Cardiac muscle cell (in vitro differentiated cells and primary cell): ENCODE measurements around the gene CPEB4. TPM values are rescaled to one million over a fixed set of nuclear protein-coding genes. Genes with fewer than 3 reads are reported as not detected.

ENCODE experiments used
- DNase-seq, 2 donors: peaks; one replicate each; pipeline versions ENCODE4 v3.0.0 to v3.0.0-alpha.2; 2010 to 2017; ENCODE audit warnings: low read depth in 1 of 2, low spot score in 1 of 2
- H3K27ac ChIP-seq: fragments of 200-600 bp; sonication (generic); 2 replicates; pipeline ENCODE4 v1.5.1; 2016
- H3K27me3 ChIP-seq: fragments of 200-600 bp; sonication (generic); 2 replicates; pipeline ENCODE4 v1.6.0; 2016; ENCODE audit warnings: control low read depth
- H3K36me3 ChIP-seq: fragments of 200-600 bp; sonication (generic); 2 replicates; pipeline ENCODE4 v1.5.1; 2016; ENCODE audit warnings: control low read depth
- H3K4me1 ChIP-seq: fragments of 200-600 bp; sonication (generic); 2 replicates; pipeline ENCODE4 v1.8.1; 2017; ENCODE audit warnings: low read depth, mild to moderate bottlenecking, mixed run types
- H3K4me3 ChIP-seq: fragments of 200-600 bp; sonication (generic); 2 replicates; pipeline ENCODE4 v1.5.1; 2016; ENCODE audit warnings: mild to moderate bottlenecking
- H3K9me3 ChIP-seq: fragments of 200-600 bp; sonication (generic); 2 replicates; pipeline ENCODE4 v1.5.1; 2017; ENCODE audit warnings: low read depth, mild to moderate bottlenecking, control low read depth
- polyA plus RNA-seq: library from polyadenylated mRNA; unstranded; fragments of >200 nt; fragmentation: Nextera tagmentation; extraction: Ambion mirVana; gene quantifications from 2 replicates; pipeline ENCODE4 v1.2.1, GENCODE V29; 2016
- total RNA-seq: library from RNA; depleted of rRNA; stranded (reverse); fragments of >200 nt; gene quantifications from 2 replicates; pipeline ENCODE4 v1.2.3, GENCODE V29; 2016
- TF ChIP-seq, protein P1 (sequence below): IDR thresholded peaks from 2 replicates; pipeline ENCODE4 v1.5.1; 2012; ENCODE audit warnings: low read depth, mild to moderate bottlenecking, low read length

CPEB4 gene
- 52.9 and 65.2 TPM in 2 replicates for total RNA-seq
- 23.8 and 33.6 TPM in 2 replicates for polyA plus RNA-seq

GRCh38 chr5:173887610-173888472 lies at the start of gene CPEB4:
CPEB4 (plus strand) TSS chr5:173888349; CDS start chr5:173889734, 1,385 bp downstream.
- TF ChIP-seq, protein P1, sequence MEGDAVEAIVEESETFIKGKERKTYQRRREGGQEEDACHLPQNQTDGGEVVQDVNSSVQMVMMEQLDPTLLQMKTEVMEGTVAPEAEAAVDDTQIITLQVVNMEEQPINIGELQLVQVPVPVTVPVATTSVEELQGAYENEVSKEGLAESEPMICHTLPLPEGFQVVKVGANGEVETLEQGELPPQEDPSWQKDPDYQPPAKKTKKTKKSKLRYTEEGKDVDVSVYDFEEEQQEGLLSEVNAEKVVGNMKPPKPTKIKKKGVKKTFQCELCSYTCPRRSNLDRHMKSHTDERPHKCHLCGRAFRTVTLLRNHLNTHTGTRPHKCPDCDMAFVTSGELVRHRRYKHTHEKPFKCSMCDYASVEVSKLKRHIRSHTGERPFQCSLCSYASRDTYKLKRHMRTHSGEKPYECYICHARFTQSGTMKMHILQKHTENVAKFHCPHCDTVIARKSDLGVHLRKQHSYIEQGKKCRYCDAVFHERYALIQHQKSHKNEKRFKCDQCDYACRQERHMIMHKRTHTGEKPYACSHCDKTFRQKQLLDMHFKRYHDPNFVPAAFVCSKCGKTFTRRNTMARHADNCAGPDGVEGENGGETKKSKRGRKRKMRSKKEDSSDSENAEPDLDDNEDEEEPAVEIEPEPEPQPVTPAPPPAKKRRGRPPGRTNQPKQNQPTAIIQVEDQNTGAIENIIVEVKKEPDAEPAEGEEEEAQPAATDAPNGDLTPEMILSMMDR, result no peak
- H3K27ac ChIP-seq, result peak within 1 kb of the TSS; percentile 97
- H3K9me3 ChIP-seq, result no peaks in the 10 kb centered on the region
- H3K4me3 ChIP-seq, result peak within 1 kb of the TSS; percentile 87
- peak; percentile 100 for DNase-seq
- H3K27me3 ChIP-seq, result no peaks in the 10 kb centered on the region
- H3K36me3 ChIP-seq, result no peaks in the 10 kb centered on the region
- peaks cover 20% of the 10 kb centered on the region for H3K4me1 ChIP-seq

DNA sequence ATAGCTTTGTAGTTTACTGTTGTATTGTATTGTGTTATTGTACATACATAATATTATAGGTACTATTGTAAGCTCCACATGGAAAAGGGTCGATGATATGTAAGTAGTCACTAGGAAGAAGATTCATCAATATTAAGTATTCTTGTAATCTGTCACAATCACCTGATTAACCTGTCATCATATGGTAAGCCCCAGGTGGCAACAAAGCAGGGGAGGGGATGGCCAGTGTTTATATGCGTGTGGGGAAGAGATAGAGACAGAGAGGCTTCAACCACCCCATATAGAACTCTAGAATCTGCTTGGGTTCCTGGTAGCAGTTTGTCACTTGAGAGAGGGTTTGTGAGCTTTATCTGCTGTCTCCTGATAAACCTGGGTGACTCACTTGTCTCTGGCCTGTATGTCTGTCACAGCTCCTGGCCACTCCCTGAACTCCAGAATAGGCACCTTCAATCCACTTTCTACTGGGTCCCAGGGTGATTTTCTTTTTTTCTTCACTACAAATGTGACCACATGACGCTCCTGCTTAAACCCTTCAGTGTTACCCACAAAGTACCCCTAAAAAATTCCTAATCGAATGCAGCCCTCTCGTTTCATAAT lies 48.9 kb upstream of the CPEB4 start:
- H3K27me3 ChIP-seq, result no peaks in the 10 kb centered on the region
- H3K36me3 ChIP-seq, result no peaks in the 10 kb centered on the region
- peaks cover 9% of the 10 kb centered on the region for H3K4me1 ChIP-seq
- no peak overlapping the region for H3K4me3 ChIP-seq
- no peaks in the 10 kb centered on the region for H3K9me3 ChIP-seq
- no peak for DNase-seq
- peak overlapping the region; percentile 51 for H3K27ac ChIP-seq
- TF ChIP-seq, protein P1, result no peak

- peaks cover 7% of the 10 kb centered on the region for H3K4me1 ChIP-seq
- H3K27me3 ChIP-seq, result no peaks in the 10 kb centered on the region
- H3K36me3 ChIP-seq, result no peaks in the 10 kb centered on the region
- no peak for DNase-seq
- TF ChIP-seq, protein P1, result no peak
- no peak overlapping the region for H3K27ac ChIP-seq
- H3K9me3 ChIP-seq, result no peaks in the 10 kb centered on the region
- H3K4me3 ChIP-seq, result no peak overlapping the region
These were observed 47.8 kb upstream of the CPEB4 start for GRCh38 chr5:173840111-173840983.

- DNase-seq, result no peak
- H3K27me3 ChIP-seq, result no peaks in the 10 kb centered on the region
- no peak overlapping the region for H3K4me3 ChIP-seq
- peaks cover 7% of the 10 kb centered on the region for H3K4me1 ChIP-seq
- H3K9me3 ChIP-seq, result no peaks in the 10 kb centered on the region
- TF ChIP-seq, protein P1, result no peak
- no peaks in the 10 kb centered on the region for H3K36me3 ChIP-seq
- H3K27ac ChIP-seq, result no peak overlapping the region
These were observed 46.4 kb upstream of the CPEB4 start for GRCh38 chr5:173841710-173842109.

DNA sequence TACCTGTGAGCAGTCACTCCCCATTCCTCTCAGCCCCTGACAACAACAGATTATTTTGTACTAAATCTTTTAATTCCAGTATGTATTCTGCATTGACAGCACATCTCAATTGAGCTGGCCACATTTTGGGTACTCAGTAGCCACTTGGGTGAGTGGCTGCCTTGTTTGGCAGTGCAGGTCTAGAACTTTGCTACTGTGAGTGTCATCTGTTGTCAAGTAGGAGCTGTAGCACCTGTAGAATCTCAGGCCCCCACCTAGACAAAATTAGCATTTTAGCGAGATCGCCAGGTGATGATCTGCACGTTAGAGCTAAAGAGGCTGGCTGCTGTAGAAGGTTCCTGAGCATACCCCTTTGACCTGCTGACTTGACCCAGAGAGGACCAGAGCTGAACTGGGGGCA lies 44.4 kb upstream of the CPEB4 start:
- no peak for DNase-seq
- TF ChIP-seq, protein P1, result no peak
- H3K9me3 ChIP-seq, result no peaks in the 10 kb centered on the region
- H3K4me3 ChIP-seq, result no peak overlapping the region
- H3K27me3 ChIP-seq, result no peaks in the 10 kb centered on the region
- peaks cover 7% of the 10 kb centered on the region for H3K4me1 ChIP-seq
- H3K36me3 ChIP-seq, result no peaks in the 10 kb centered on the region
- no peak overlapping the region for H3K27ac ChIP-seq
